Right atrium auricular region (tissue), 2 donors: ENCODE data around the gene RPS6KA1. TPM values are rescaled to one million over a fixed set of nuclear protein-coding genes. Genes with fewer than 3 reads are reported as not detected.

Source experiments
- DNase-seq: peaks from one replicate; pipeline ENCODE4 v3.0.0-alpha.2; 2019; ENCODE audit warnings: low spot score
- H3K27ac ChIP-seq, 2 donors: fragments of 200-600 bp; sonication (generic); 1 replicate in 1 of 2; 2 replicates in 1 of 2; pipeline ENCODE4 v1.5.1; 2016 to 2019
- H3K27me3 ChIP-seq, 2 donors: fragments of 200-600 bp; sonication (generic); one replicate each; pipeline versions ENCODE4 v1.5.1 to v1.6.0; 2017 to 2019
- H3K36me3 ChIP-seq: fragments of 200-600 bp; sonication (generic); one replicate; pipeline ENCODE4 v1.5.1; 2016
- H3K4me1 ChIP-seq, 2 donors: fragments of 200-600 bp; sonication (generic); one replicate each; pipeline versions ENCODE4 v1.5.1 to v1.6.0; 2017 to 2019
- H3K4me3 ChIP-seq, 2 donors: fragments of 200-600 bp; sonication (generic); 1 replicate in 1 of 2; 2 replicates in 1 of 2; pipeline ENCODE4 v1.5.1; 2017 to 2019; ENCODE audit warnings: mild to moderate bottlenecking in 1 of 2, moderate library complexity in 1 of 2
- H3K9me3 ChIP-seq, 2 donors: fragments of 200-600 bp; sonication (generic); one replicate each; pipeline ENCODE4 v1.5.1; 2019
- total RNA-seq, 2 donors: library from RNA; depleted of rRNA; stranded (reverse); fragments of >200 nt; gene quantifications; one replicate each; pipeline ENCODE4 v1.1.0, GENCODE V29; 2016
- TF ChIP-seq, protein P1 (sequence below), 2 donors: fragments of 200-600 bp; sonication (generic); IDR thresholded peaks; one replicate each; pipeline ENCODE4 v1.5.1; 2019; ENCODE audit warnings: antibody characterized with exemption in 2 of 2

RPS6KA1 gene
- total RNA-seq, 2 donors from 2014 or later, result 1.8 to 6.9 TPM

- Histone ChIP-seq H3K4me1 (peaks cover 0 to 14% of the 10 kb centered on the region in 2 donors), H3K4me3 (no peak overlapping the region), H3K27ac (no peak overlapping the region), H3K27me3 (no peaks in the 10 kb centered on the region), H3K36me3 (no peaks in the 10 kb centered on the region), H3K9me3 (no peaks in the 10 kb centered on the region)
- TF ChIP-seq, protein P1, sequence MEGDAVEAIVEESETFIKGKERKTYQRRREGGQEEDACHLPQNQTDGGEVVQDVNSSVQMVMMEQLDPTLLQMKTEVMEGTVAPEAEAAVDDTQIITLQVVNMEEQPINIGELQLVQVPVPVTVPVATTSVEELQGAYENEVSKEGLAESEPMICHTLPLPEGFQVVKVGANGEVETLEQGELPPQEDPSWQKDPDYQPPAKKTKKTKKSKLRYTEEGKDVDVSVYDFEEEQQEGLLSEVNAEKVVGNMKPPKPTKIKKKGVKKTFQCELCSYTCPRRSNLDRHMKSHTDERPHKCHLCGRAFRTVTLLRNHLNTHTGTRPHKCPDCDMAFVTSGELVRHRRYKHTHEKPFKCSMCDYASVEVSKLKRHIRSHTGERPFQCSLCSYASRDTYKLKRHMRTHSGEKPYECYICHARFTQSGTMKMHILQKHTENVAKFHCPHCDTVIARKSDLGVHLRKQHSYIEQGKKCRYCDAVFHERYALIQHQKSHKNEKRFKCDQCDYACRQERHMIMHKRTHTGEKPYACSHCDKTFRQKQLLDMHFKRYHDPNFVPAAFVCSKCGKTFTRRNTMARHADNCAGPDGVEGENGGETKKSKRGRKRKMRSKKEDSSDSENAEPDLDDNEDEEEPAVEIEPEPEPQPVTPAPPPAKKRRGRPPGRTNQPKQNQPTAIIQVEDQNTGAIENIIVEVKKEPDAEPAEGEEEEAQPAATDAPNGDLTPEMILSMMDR (IDR thresholded peaks at IDR 0.05), result peak in 1 of 2 donors; percentile 46
- DNase-seq, result no peak
These were observed 9.2 kb downstream of the RPS6KA1 start for GRCh38 chr1:26538480-26539412.

GRCh38 chr1:26539722-26540121, 10.2 kb downstream of the RPS6KA1 start:
- Histone ChIP-seq H3K27ac (no peak overlapping the region), H3K9me3 (no peaks in the 10 kb centered on the region), H3K4me1 (peaks cover 0 to 14% of the 10 kb centered on the region in 2 donors), H3K4me3 (no peak overlapping the region), H3K27me3 (no peaks in the 10 kb centered on the region), H3K36me3 (no peaks in the 10 kb centered on the region)
- no peak for DNase-seq
- TF ChIP-seq, protein P1 (IDR thresholded peaks at IDR 0.05), result no peak

DNA sequence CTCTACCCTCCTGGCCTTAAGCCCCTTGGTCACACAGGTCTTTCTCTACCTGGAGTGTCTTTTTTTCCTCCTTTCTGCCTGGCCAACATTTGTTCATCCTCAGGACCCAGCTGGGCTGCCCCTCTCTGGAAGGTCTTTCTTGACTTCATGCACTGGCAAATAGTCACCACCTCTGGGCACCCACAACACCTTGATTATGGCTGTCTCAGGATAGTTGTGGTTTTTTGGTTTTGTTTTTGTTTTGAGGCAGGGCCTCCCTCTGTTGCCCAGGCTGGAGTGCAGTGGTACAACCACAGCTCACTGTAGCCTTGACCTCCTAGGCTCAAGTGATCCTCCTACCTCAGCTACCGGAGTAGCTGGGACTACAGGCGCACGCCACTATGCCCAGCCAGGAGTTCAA, 10.8 kb downstream of the RPS6KA1 start:
- H3K4me1 ChIP-seq, result peaks cover 0 to 14% of the 10 kb centered on the region in 2 donors
- H3K27ac ChIP-seq, result no peak overlapping the region
- no peaks in the 10 kb centered on the region for H3K9me3 ChIP-seq
- H3K27me3 ChIP-seq, result no peaks in the 10 kb centered on the region
- H3K36me3 ChIP-seq, result no peaks in the 10 kb centered on the region
- TF ChIP-seq, protein P1 (IDR thresholded peaks at IDR 0.05), result no peak
- no peak overlapping the region for H3K4me3 ChIP-seq
- DNase-seq, result no peak

- Histone ChIP-seq H3K4me1 (peaks cover 0 to 14% of the 10 kb centered on the region in 2 donors), H3K36me3 (no peaks in the 10 kb centered on the region), H3K27ac (peak overlapping the region; percentile 31 to 61), H3K9me3 (no peaks in the 10 kb centered on the region), H3K27me3 (no peaks in the 10 kb centered on the region), H3K4me3 (no peak overlapping the region)
- DNase-seq, result no peak
- TF ChIP-seq, protein P1 (IDR thresholded peaks at IDR 0.05), result no peak
These were observed 11.9 kb downstream of the RPS6KA1 start for GRCh38 chr1:26541431-26541815.

DNA sequence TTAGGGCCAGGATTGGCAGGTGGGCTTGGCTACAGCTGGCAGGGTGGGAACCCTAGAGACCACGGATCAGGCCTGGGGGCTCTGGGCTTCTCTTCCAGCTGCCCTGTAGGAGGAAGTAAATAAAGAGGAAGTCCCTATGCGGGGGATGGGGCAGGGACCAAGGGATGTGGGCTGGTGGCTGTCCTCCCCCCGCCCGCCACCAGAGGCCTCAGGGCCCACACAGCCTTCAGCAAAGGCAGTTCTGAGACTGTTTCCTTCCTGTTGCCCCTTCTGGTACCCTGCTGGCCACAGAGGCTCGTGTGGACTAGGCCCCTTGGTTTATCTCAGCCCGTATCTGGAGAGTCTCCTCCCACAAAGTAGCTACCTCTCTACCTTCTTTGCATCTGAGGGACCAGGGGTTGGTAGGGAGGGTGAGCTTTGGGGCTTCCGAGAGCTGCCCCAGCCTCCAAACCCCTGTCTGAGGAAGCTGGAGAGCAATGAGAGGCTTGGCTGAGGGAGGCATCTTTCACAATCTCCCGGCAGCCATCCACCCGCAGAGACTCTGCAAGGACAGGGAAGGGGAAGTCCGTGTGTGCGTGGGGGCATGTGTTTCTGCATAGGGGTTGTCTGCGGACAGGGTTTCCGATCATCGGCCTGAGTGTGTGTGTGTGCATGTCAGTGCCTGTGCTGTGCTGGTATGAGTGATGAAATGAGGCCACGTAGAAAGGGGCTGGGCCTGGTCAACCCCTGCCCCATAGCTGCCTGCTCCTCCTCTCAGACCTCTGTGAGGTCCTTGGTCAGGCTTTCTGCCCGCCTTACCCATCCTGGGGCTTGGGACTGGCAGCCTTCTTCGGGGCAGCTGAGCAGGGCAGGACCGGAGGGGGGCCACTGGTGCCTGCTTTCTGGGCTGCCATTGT, 12.5 kb downstream of the RPS6KA1 start:
- no peaks in the 10 kb centered on the region for H3K27me3 ChIP-seq
- H3K36me3 ChIP-seq, result no peaks in the 10 kb centered on the region
- peaks cover 0 to 14% of the 10 kb centered on the region in 2 donors for H3K4me1 ChIP-seq
- peak overlapping the region; percentile 55 to 61 for H3K27ac ChIP-seq
- no peak overlapping the region for H3K4me3 ChIP-seq
- DNase-seq, result peak; percentile 88
- H3K9me3 ChIP-seq, result no peaks in the 10 kb centered on the region
- TF ChIP-seq, protein P1 (IDR thresholded peaks at IDR 0.05), result peak in 1 of 2 donors; percentile 19
